Activated CD4-positive, alpha-beta T cell treated with anti-CD3 and anti-CD28 coated beads for 36 hours (primary cell): ENCODE results near the gene CASP6. TPM values are rescaled to one million over a fixed set of nuclear protein-coding genes. Genes with fewer than 3 reads are reported as not detected.

Source experiments
- ATAC-seq: fragments of 200-7000 bp; cut with Tn5 transposase; one replicate; pipeline ENCODE4 v1.10.0; 2021; ENCODE audit warnings: mild to moderate bottlenecking, moderate library complexity
- CTCF ChIA-PET: fragments of 350-600 bp; sonication (Branson Sonifier 250); formaldehyde crosslinking; loops from one replicate; lab custom pipeline; 2021; ENCODE audit warnings: antibody characterized with exemption; lab: Charles Lee
- POLR2A ChIA-PET: fragments of 350-600 bp; sonication (Branson Sonifier 250); formaldehyde crosslinking; loops from one replicate; lab custom pipeline; 2021; ENCODE audit warnings: antibody characterized with exemption, inconsistent platforms; lab: Charles Lee
- DNase-seq: peaks from one replicate; pipeline ENCODE4 v3.0.0-alpha.2; 2020
- H3K27ac Mint-ChIP-seq: one replicate; pipeline ENCODE4 v1.8.0; 2021; ENCODE audit warnings: mixed read lengths
- H3K27me3 Mint-ChIP-seq: one replicate; pipeline ENCODE4 v1.8.0; 2021; ENCODE audit warnings: mixed read lengths
- H3K36me3 Mint-ChIP-seq: one replicate; pipeline ENCODE4 v1.8.0; 2021; ENCODE audit warnings: low read depth, mixed read lengths
- H3K4me1 Mint-ChIP-seq: one replicate; pipeline ENCODE4 v1.8.0; 2021; ENCODE audit warnings: mixed read lengths
- H3K4me3 Mint-ChIP-seq: one replicate; pipeline ENCODE4 v1.8.0; 2021; ENCODE audit warnings: mild to moderate bottlenecking, moderate library complexity, mixed read lengths
- H3K9me3 Mint-ChIP-seq: one replicate; pipeline ENCODE4 v1.8.0; 2021; ENCODE audit warnings: low read depth, mixed read lengths
- intact Hi-C, 2 experiments: fragments of 100-400 bp; cut with DNase I in 1 of 2; cut with micrococcal nuclease in 1 of 2; formaldehyde crosslinking; loops; one replicate each; pipeline versions ENCODE4 v1.14.2 to v1.15.1; 2022 to 2024; cut with DNase I, micrococcal nuclease
- total RNA-seq, 2 experiments: library from RNA; stranded (reverse); gene quantifications; one replicate each; pipeline ENCODE4 v1.2.3, GENCODE V29; 2021

Gene CASP6
- total RNA-seq, 2 experiments from 2014 or later, result 23.3 to 26.5 TPM

DNA sequence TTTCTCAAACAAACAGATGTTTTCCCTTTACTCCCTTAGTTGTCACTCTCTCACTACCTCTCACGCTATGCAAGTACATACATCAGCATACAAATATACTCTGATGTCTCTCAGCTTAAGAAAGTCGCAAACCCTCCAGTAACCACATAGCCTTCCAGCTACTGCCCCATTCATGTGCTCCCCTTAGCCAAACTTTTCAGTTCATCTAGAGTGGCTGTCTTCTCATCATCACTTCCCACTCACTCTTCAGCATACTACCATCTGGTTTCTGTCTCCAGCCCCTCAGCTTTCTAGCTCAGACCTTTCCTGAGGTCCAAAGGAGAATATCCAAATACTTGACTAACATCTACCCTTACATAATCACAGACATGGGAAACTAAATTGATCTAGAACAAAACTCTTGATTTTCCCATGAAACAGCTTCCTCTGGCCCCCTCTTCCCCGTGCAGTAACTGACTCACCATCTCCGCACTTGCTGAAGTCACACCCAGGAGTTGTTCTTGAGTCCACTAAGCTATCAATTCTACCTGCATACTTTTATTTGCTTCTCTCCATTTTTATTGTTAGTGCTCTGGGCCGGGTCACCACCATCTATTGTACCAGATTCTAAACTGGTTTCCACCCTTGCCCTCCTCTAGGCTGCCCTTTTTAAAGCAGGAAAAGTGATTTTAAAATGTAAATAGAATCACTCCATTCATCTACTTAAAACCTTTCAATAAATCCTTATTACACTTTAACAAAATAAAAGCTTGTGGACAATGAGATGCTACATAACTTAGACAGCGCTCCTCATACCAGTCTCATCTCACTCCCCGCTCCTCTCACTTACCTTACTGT is 57.2 kb downstream of the CASP6 start:
- Mint-ChIP-seq H3K4me3 (no peak overlapping the region), H3K9me3 (peaks cover 9% of the 10 kb centered on the region), H3K36me3 (peaks cover 25% of the 10 kb centered on the region), H3K27me3 (no peaks in the 10 kb centered on the region), H3K4me1 (peaks cover 55% of the 10 kb centered on the region), H3K27ac (no peak overlapping the region)
- ChIA-PET POLR2A (interaction anchor here (0.5 to 1.2 kb wide), 2 partner anchors 15 to 55 kb away, joined by 3 to 4 read pairs; no protein-coding TSS in a partner anchor), CTCF (interaction anchor here (0.8 to 2.2 kb wide), 5 partner anchors 18 to 226 kb away, joined by 3 to 8 read pairs (median 5); no protein-coding TSS in a partner anchor)
- intact Hi-C loops, result loop anchor here (2.0 to 10.0 kb wide), 4 partner anchors 85 to 549 kb away; partner anchors contain the start of genes ELOVL6 (in 1 of the 2), GAR1 (in 1 of the 2), MCUB (in 1 of the 2) and SEC24B (in 1 of the 2)
- peak; percentile 40 for ATAC-seq
- no peak for DNase-seq

DNA sequence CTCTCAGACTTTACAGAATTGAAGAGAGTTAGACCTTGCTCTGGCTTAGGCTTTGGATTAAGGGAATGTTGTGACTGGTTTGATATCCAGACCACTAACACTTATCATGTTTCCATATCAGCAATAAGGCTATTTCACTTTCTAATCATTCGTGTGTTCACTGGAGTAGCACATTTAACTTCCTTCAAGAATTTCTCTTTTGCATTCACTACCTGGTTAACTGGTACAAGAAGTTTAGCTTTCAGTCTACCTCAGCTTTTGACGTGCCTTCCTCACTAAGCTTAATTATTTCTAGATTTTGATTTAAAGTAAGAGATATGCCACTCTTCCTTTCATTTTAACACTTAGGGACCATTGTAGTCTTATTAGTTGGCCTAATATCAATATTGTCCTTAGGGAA is 62.6 kb downstream of the CASP6 start:
- intact Hi-C loops, result loop anchor here in 1 of 2 experiments (10.0 kb wide), 1 partner anchor 554 kb away; the partner anchor contains the start of gene ELOVL6
- CTCF ChIA-PET, result interaction anchor here (0.6 to 0.7 kb wide), 2 partner anchors 8 to 81 kb away, joined by 3 read pairs; partner anchors contain the start of gene MCUB
- H3K27ac Mint-ChIP-seq, result peak overlapping the region; percentile 80

More for the DNA sequence above, 62.6 kb downstream of the CASP6 start:
- POLR2A ChIA-PET, result no interaction called here
- peaks cover 50% of the 10 kb centered on the region for H3K4me1 Mint-ChIP-seq
- no peak overlapping the region for H3K4me3 Mint-ChIP-seq
- ATAC-seq (peak; percentile 27), DNase-seq (no peak)
- H3K36me3 Mint-ChIP-seq, result peaks cover 36% of the 10 kb centered on the region
- H3K27me3 Mint-ChIP-seq, result no peaks in the 10 kb centered on the region
- H3K9me3 Mint-ChIP-seq, result peaks cover 15% of the 10 kb centered on the region

Other genes with a start within 250 kb of the CASP6 start
- gene MCUB, start 143.2 kb downstream of the CASP6 start, total RNA-seq, result 10 to 100 TPM; 58.2 to 80.1 TPM
- gene PLA2G12A, start 26.6 kb upstream of the CASP6 start, total RNA-seq, result 10 to 100 TPM; 17.9 to 31.1 TPM
- not detected for gene CFI, start 98.6 kb upstream of the CASP6 start, total RNA-seq
- 10 to 100 TPM; 37.4 to 42.2 TPM for gene GAR1, start 112.3 kb upstream of the CASP6 start, total RNA-seq
- under 1 TPM in 1 of 2 experiments, not detected in 1; 0.21 TPM for gene RRH, start 124.5 kb upstream of the CASP6 start, total RNA-seq
- gene LRIT3, start 144.7 kb upstream of the CASP6 start, total RNA-seq, result under 1 TPM; 0.19 to 0.27 TPM
- gene EGF, start 209.4 kb upstream of the CASP6 start, total RNA-seq, result under 1 TPM in 1 of 2 experiments, not detected in 1; 0.34 TPM